ENCODE data around the gene PANK2. TPM values are rescaled to one million over a fixed set of nuclear protein-coding genes. Genes with fewer than 3 reads are reported as not detected.

PANK2 gene
- total RNA-seq, 1 experiment from 2014 or later = 62.7 TPM

DNA sequence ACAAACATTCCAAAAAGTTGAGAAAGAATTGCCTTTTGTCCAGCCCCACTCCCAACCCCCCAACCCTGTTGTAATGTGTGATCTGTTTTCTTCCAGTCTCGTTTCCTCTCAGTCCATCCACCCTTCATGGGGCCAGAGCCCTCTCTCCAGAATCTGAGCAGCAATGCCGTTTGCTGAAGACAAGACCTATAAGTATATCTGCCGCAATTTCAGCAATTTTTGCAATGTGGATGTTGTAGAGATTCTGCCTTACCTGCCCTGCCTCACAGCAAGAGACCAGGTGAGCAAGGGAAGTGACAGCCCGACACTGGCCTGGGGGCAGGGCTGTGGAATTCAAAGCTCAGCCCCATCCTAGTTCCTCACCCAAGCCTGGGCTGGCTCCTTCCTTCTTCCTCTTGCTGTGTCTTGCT, 34.7 kb upstream of the PANK2 start:
- peak; percentile 22 for DNase-seq (ENCODE audit: low spot score)
- Mint-ChIP-seq H3K27ac (peak overlapping the region; percentile 36; the same call in 1 of the 2 replicates), H3K9me3 (no peaks in the 10 kb centered on the region), H3K4me1 (peaks cover 3% of the 10 kb centered on the region; the same call in 1 of the 2 replicates), H3K4me3 (no peak overlapping the region), H3K27me3 (ENCODE audit: low read depth) (no peaks in the 10 kb centered on the region), H3K36me3 (peaks cover 23% of the 10 kb centered on the region)
- TF ChIP-seq ZNF671 (CRISPR knock-in tag; IDR thresholded peaks at IDR 0.05) (no peak), OVOL2 (CRISPR knock-in tag; IDR thresholded peaks at IDR 0.05; ENCODE audit: borderline replicate concordance) (no peak), NFYB (CRISPR knock-in tag; conservative IDR thresholded peaks at IDR 0.05; ENCODE audit: low read depth) (no peak), ESRRA (CRISPR knock-in tag; IDR thresholded peaks at IDR 0.05; ENCODE audit: borderline replicate concordance) (no peak)
- TF ChIP-seq, protein P1, sequence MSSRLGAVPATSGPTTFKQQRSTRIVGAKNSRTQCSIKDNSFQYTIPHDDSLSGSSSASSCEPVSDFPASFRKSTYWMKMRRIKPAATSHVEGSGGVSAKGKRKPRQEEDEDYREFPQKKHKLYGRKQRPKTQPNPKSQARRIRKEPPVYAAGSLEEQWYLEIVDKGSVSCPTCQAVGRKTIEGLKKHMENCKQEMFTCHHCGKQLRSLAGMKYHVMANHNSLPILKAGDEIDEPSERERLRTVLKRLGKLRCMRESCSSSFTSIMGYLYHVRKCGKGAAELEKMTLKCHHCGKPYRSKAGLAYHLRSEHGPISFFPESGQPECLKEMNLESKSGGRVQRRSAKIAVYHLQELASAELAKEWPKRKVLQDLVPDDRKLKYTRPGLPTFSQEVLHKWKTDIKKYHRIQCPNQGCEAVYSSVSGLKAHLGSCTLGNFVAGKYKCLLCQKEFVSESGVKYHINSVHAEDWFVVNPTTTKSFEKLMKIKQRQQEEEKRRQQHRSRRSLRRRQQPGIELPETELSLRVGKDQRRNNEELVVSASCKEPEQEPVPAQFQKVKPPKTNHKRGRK (CRISPR knock-in tag; IDR thresholded peaks at IDR 0.05; ENCODE audit: borderline replicate concordance) = no peak
- TF ChIP-seq, protein P2, sequence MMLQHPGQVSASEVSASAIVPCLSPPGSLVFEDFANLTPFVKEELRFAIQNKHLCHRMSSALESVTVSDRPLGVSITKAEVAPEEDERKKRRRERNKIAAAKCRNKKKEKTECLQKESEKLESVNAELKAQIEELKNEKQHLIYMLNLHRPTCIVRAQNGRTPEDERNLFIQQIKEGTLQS (CRISPR knock-in tag; conservative IDR thresholded peaks at IDR 0.05) = no peak
- TF ChIP-seq, protein P3, sequence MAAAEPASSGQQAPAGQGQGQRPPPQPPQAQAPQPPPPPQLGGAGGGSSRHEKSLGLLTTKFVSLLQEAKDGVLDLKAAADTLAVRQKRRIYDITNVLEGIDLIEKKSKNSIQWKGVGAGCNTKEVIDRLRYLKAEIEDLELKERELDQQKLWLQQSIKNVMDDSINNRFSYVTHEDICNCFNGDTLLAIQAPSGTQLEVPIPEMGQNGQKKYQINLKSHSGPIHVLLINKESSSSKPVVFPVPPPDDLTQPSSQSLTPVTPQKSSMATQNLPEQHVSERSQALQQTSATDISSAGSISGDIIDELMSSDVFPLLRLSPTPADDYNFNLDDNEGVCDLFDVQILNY (CRISPR knock-in tag; IDR thresholded peaks at IDR 0.05) = no peak
- TF ChIP-seq, protein P4, sequence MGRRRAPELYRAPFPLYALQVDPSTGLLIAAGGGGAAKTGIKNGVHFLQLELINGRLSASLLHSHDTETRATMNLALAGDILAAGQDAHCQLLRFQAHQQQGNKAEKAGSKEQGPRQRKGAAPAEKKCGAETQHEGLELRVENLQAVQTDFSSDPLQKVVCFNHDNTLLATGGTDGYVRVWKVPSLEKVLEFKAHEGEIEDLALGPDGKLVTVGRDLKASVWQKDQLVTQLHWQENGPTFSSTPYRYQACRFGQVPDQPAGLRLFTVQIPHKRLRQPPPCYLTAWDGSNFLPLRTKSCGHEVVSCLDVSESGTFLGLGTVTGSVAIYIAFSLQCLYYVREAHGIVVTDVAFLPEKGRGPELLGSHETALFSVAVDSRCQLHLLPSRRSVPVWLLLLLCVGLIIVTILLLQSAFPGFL (CRISPR knock-in tag; IDR thresholded peaks at IDR 0.05; ENCODE audit: borderline replicate concordance) = no peak
- TF ChIP-seq, protein P5, sequence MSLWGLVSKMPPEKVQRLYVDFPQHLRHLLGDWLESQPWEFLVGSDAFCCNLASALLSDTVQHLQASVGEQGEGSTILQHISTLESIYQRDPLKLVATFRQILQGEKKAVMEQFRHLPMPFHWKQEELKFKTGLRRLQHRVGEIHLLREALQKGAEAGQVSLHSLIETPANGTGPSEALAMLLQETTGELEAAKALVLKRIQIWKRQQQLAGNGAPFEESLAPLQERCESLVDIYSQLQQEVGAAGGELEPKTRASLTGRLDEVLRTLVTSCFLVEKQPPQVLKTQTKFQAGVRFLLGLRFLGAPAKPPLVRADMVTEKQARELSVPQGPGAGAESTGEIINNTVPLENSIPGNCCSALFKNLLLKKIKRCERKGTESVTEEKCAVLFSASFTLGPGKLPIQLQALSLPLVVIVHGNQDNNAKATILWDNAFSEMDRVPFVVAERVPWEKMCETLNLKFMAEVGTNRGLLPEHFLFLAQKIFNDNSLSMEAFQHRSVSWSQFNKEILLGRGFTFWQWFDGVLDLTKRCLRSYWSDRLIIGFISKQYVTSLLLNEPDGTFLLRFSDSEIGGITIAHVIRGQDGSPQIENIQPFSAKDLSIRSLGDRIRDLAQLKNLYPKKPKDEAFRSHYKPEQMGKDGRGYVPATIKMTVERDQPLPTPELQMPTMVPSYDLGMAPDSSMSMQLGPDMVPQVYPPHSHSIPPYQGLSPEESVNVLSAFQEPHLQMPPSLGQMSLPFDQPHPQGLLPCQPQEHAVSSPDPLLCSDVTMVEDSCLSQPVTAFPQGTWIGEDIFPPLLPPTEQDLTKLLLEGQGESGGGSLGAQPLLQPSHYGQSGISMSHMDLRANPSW (CRISPR knock-in tag; conservative IDR thresholded peaks at IDR 0.05; ENCODE audit: low read depth) = no peak
- TF ChIP-seq, protein P6, sequence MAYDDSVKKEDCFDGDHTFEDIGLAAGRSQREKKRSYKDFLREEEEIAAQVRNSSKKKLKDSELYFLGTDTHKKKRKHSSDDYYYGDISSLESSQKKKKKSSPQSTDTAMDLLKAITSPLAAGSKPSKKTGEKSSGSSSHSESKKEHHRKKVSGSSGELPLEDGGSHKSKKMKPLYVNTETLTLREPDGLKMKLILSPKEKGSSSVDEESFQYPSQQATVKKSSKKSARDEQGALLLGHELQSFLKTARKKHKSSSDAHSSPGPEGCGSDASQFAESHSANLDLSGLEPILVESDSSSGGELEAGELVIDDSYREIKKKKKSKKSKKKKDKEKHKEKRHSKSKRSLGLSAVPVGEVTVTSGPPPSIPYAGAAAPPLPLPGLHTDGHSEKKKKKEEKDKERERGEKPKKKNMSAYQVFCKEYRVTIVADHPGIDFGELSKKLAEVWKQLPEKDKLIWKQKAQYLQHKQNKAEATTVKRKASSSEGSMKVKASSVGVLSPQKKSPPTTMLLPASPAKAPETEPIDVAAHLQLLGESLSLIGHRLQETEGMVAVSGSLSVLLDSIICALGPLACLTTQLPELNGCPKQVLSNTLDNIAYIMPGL (CRISPR knock-in tag; IDR thresholded peaks at IDR 0.05) = no peak
- ATAC-seq = peak; percentile 71
- POLR2A ChIA-PET = interaction anchor here (1.0 to 1.6 kb wide), 2 partner anchors 23 to 43 kb away, joined by 3 to 8 read pairs; no protein-coding TSS in a partner anchor
- CTCF ChIA-PET = interaction anchor here (0.5 to 5.6 kb wide), 47 partner anchors 9 to 1315 kb away, joined by 3 to 48 read pairs (median 4); partner anchors contain the start of genes ADISSP, AP5S1, CENPB and HSPA12B

DNA sequence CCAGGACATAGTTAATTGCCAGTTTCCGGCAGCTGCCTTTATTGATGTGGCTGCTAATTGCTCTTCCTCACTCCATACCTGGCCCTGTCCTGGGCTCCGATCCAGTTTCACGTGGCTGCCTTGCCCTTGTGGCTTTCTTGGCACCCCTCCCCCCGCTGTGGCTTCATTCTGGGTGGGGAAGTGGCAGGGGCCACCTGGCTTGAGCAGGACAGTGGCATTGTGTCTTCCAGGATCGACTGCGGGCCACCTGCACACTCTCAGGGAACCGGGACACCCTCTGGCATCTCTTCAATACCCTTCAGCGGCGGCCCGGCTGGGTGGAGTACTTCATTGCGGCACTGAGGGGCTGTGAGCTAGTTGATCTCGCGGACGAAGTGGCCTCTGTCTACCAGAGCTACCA, 31.8 kb upstream of the PANK2 start:
- Mint-ChIP-seq H3K4me1 (peaks cover 3% of the 10 kb centered on the region; the same call in 1 of the 2 replicates), H3K27me3 (ENCODE audit: low read depth) (no peaks in the 10 kb centered on the region), H3K9me3 (peaks cover 3% of the 10 kb centered on the region), H3K4me3 (no peak overlapping the region), H3K36me3 (peaks cover 39% of the 10 kb centered on the region), H3K27ac (no peak overlapping the region)
- TF ChIP-seq, protein P7, sequence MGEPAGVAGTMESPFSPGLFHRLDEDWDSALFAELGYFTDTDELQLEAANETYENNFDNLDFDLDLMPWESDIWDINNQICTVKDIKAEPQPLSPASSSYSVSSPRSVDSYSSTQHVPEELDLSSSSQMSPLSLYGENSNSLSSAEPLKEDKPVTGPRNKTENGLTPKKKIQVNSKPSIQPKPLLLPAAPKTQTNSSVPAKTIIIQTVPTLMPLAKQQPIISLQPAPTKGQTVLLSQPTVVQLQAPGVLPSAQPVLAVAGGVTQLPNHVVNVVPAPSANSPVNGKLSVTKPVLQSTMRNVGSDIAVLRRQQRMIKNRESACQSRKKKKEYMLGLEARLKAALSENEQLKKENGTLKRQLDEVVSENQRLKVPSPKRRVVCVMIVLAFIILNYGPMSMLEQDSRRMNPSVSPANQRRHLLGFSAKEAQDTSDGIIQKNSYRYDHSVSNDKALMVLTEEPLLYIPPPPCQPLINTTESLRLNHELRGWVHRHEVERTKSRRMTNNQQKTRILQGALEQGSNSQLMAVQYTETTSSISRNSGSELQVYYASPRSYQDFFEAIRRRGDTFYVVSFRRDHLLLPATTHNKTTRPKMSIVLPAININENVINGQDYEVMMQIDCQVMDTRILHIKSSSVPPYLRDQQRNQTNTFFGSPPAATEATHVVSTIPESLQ (CRISPR knock-in tag; IDR thresholded peaks at IDR 0.05) = no peak
- TF ChIP-seq ZBTB21 (CRISPR knock-in tag; IDR thresholded peaks at IDR 0.05; ENCODE audit: borderline replicate concordance) = no peak
- no peak for TF ChIP-seq RELA (CRISPR knock-in tag; IDR thresholded peaks at IDR 0.05; ENCODE audit: borderline replicate concordance)
- TF ChIP-seq, protein P8, sequence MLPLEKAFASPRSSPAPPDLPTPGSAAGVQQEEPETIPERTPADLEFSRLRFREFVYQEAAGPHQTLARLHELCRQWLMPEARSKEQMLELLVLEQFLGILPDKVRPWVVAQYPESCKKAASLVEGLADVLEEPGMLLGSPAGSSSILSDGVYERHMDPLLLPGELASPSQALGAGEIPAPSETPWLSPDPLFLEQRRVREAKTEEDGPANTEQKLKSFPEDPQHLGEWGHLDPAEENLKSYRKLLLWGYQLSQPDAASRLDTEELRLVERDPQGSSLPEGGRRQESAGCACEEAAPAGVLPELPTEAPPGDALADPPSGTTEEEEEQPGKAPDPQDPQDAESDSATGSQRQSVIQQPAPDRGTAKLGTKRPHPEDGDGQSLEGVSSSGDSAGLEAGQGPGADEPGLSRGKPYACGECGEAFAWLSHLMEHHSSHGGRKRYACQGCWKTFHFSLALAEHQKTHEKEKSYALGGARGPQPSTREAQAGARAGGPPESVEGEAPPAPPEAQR (CRISPR knock-in tag; IDR thresholded peaks at IDR 0.05) = no peak
- TF ChIP-seq, protein P9, sequence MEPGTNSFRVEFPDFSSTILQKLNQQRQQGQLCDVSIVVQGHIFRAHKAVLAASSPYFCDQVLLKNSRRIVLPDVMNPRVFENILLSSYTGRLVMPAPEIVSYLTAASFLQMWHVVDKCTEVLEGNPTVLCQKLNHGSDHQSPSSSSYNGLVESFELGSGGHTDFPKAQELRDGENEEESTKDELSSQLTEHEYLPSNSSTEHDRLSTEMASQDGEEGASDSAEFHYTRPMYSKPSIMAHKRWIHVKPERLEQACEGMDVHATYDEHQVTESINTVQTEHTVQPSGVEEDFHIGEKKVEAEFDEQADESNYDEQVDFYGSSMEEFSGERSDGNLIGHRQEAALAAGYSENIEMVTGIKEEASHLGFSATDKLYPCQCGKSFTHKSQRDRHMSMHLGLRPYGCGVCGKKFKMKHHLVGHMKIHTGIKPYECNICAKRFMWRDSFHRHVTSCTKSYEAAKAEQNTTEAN (CRISPR knock-in tag; IDR thresholded peaks at IDR 0.05) = no peak
- TF ChIP-seq SMAD4 (CRISPR knock-in tag; IDR thresholded peaks at IDR 0.05) = no peak
- TF ChIP-seq ATF1 (CRISPR knock-in tag; IDR thresholded peaks at IDR 0.05) = no peak
- TF ChIP-seq, protein P10, sequence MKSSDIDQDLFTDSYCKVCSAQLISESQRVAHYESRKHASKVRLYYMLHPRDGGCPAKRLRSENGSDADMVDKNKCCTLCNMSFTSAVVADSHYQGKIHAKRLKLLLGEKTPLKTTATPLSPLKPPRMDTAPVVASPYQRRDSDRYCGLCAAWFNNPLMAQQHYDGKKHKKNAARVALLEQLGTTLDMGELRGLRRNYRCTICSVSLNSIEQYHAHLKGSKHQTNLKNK (CRISPR knock-in tag; IDR thresholded peaks at IDR 0.05) = no peak
- no peak for TF ChIP-seq NFE2L1 (CRISPR knock-in tag; IDR thresholded peaks at IDR 0.05)
- TF ChIP-seq ZNF219 (CRISPR knock-in tag; IDR thresholded peaks at IDR 0.05; ENCODE audit: borderline replicate concordance) = no peak
- DNase-seq (ENCODE audit: low spot score) (no peak), ATAC-seq (no peak)
- CTCF ChIA-PET = interaction anchor here (0.6 to 1.2 kb wide), 3 partner anchors 39 to 194 kb away, joined by 3 to 5 read pairs (median 3); partner anchors contain the start of genes ADISSP and GFRA4
- POLR2A ChIA-PET = interaction anchor here (0.6 kb wide), 1 partner anchor 101 kb away, joined by 3 read pairs; no protein-coding TSS in a partner anchor
